GM12864 (cell line): ENCODE results near the gene ZNF622.

Source experiments
- DNase-seq: peaks from one replicate; pipeline ENCODE4 v3.0.0-alpha.2; 2011; ENCODE audit warnings: low read depth
- H3K4me3 ChIP-seq: 2 replicates; pipeline ENCODE4 v1.5.1; 2011; ENCODE audit warnings: mild to moderate bottlenecking, low read depth, low read length, control low read depth
- CTCF ChIP-seq: IDR thresholded peaks from 2 replicates; pipeline ENCODE4 v1.5.1; 2011; ENCODE audit warnings: low read depth, mild to moderate bottlenecking, moderate library complexity, low read length, control low read depth, inconsistent platforms; ENCODE audit errors: missing control alignments

ZNF622 gene

GRCh38 chr5:16504571-16504970, 39.0 kb upstream of the ZNF622 start:
- H3K4me3 ChIP-seq, result no peak overlapping the region
- DNase-seq, result no peak
- no peak for TF ChIP-seq CTCF

- TF ChIP-seq CTCF, result no peak
- H3K4me3 ChIP-seq, result no peak overlapping the region
- DNase-seq, result no peak
Observed at GRCh38 chr5:16502866-16503265, 37.3 kb upstream of the ZNF622 start.

- no peak for DNase-seq
- no peak overlapping the region for H3K4me3 ChIP-seq
- TF ChIP-seq CTCF, result no peak
Observed at GRCh38 chr5:16500024-16500423, 34.4 kb upstream of the ZNF622 start.

- no peak for TF ChIP-seq CTCF
- no peak overlapping the region for H3K4me3 ChIP-seq
- no peak for DNase-seq
Observed at GRCh38 chr5:16497546-16497945, 31.9 kb upstream of the ZNF622 start.

GRCh38 chr5:16493261-16493660, 27.7 kb upstream of the ZNF622 start:
- no peak for DNase-seq
- no peak overlapping the region for H3K4me3 ChIP-seq
- no peak for TF ChIP-seq CTCF

GRCh38 chr5:16492398-16493140, 27.0 kb upstream of the ZNF622 start:
- no peak for TF ChIP-seq CTCF
- DNase-seq, result no peak
- no peak overlapping the region for H3K4me3 ChIP-seq

- H3K4me3 ChIP-seq, result no peak overlapping the region
- DNase-seq, result no peak
- TF ChIP-seq CTCF, result no peak
Observed at GRCh38 chr5:16490911-16491310, 25.3 kb upstream of the ZNF622 start.
